ENCODE data around the gene MROH7.

The MROH7 gene

DNA sequence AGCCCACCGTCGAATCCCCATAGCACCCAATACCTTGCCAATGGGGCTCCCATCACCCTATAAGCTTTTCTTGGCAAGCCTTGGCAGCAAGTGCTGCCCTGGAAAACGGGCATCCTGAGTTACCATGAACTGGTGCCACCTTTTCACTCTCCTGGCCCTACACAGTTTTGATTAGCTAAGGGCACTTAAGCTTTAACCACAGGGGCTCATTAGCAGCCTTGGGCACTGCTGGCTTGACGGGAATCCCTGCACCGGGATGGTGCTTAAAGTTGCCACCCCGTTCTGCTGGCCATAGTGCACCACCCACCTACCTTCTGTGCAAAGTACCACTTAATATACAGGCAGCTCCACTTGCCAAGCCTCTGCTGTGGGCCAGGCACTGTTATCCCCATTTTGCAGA lies 109.0 kb downstream of the MROH7 start:
- TF ChIP-seq SIN3A (IDR thresholded peaks at IDR 0.05; ENCODE audit: borderline replicate concordance, insufficient read depth, low read length), result no peak
- no peak for TF ChIP-seq POLR2AphosphoS5 (IDR thresholded peaks at IDR 0.05; ENCODE audit: low read depth, low read length)
- TF ChIP-seq FOXP2 (optimal IDR thresholded peaks at IDR 0.05; ENCODE audit: borderline replicate concordance, extremely low read depth, extremely low read length, insufficient read depth), result no peak
- TF ChIP-seq, protein P1, sequence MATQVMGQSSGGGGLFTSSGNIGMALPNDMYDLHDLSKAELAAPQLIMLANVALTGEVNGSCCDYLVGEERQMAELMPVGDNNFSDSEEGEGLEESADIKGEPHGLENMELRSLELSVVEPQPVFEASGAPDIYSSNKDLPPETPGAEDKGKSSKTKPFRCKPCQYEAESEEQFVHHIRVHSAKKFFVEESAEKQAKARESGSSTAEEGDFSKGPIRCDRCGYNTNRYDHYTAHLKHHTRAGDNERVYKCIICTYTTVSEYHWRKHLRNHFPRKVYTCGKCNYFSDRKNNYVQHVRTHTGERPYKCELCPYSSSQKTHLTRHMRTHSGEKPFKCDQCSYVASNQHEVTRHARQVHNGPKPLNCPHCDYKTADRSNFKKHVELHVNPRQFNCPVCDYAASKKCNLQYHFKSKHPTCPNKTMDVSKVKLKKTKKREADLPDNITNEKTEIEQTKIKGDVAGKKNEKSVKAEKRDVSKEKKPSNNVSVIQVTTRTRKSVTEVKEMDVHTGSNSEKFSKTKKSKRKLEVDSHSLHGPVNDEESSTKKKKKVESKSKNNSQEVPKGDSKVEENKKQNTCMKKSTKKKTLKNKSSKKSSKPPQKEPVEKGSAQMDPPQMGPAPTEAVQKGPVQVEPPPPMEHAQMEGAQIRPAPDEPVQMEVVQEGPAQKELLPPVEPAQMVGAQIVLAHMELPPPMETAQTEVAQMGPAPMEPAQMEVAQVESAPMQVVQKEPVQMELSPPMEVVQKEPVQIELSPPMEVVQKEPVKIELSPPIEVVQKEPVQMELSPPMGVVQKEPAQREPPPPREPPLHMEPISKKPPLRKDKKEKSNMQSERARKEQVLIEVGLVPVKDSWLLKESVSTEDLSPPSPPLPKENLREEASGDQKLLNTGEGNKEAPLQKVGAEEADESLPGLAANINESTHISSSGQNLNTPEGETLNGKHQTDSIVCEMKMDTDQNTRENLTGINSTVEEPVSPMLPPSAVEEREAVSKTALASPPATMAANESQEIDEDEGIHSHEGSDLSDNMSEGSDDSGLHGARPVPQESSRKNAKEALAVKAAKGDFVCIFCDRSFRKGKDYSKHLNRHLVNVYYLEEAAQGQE (IDR thresholded peaks at IDR 0.05; ENCODE audit: insufficient read depth in 1 of 2, low read depth in 2 of 2, low read length in 2 of 2), result no peak
- no peak for TF ChIP-seq TAF1 (IDR thresholded peaks at IDR 0.05; ENCODE audit: borderline replicate concordance, insufficient read depth, low read length)

- TF ChIP-seq FOXP2 (optimal IDR thresholded peaks at IDR 0.05; ENCODE audit: borderline replicate concordance, extremely low read depth, extremely low read length, insufficient read depth), result no peak
- TF ChIP-seq TAF1 (IDR thresholded peaks at IDR 0.05; ENCODE audit: borderline replicate concordance, insufficient read depth, low read length), result no peak
- TF ChIP-seq, protein P1 (IDR thresholded peaks at IDR 0.05; ENCODE audit: insufficient read depth in 1 of 2, low read depth in 2 of 2, low read length in 2 of 2), result no peak
- no peak for TF ChIP-seq SIN3A (IDR thresholded peaks at IDR 0.05; ENCODE audit: borderline replicate concordance, insufficient read depth, low read length)
- no peak for TF ChIP-seq POLR2AphosphoS5 (IDR thresholded peaks at IDR 0.05; ENCODE audit: low read depth, low read length)
Measured at GRCh38 chr1:54751426-54751825, 109.8 kb downstream of the MROH7 start.

- no peak for TF ChIP-seq POLR2AphosphoS5 (IDR thresholded peaks at IDR 0.05; ENCODE audit: low read depth, low read length)
- no peak for TF ChIP-seq TAF1 (IDR thresholded peaks at IDR 0.05; ENCODE audit: borderline replicate concordance, insufficient read depth, low read length)
- no peak for TF ChIP-seq SIN3A (IDR thresholded peaks at IDR 0.05; ENCODE audit: borderline replicate concordance, insufficient read depth, low read length)
- TF ChIP-seq, protein P1 (IDR thresholded peaks at IDR 0.05; ENCODE audit: insufficient read depth in 1 of 2, low read depth in 2 of 2, low read length in 2 of 2), result no peak
- no peak for TF ChIP-seq FOXP2 (optimal IDR thresholded peaks at IDR 0.05; ENCODE audit: borderline replicate concordance, extremely low read depth, extremely low read length, insufficient read depth)
Measured at GRCh38 chr1:54754045-54754444, 112.5 kb downstream of the MROH7 start.

DNA sequence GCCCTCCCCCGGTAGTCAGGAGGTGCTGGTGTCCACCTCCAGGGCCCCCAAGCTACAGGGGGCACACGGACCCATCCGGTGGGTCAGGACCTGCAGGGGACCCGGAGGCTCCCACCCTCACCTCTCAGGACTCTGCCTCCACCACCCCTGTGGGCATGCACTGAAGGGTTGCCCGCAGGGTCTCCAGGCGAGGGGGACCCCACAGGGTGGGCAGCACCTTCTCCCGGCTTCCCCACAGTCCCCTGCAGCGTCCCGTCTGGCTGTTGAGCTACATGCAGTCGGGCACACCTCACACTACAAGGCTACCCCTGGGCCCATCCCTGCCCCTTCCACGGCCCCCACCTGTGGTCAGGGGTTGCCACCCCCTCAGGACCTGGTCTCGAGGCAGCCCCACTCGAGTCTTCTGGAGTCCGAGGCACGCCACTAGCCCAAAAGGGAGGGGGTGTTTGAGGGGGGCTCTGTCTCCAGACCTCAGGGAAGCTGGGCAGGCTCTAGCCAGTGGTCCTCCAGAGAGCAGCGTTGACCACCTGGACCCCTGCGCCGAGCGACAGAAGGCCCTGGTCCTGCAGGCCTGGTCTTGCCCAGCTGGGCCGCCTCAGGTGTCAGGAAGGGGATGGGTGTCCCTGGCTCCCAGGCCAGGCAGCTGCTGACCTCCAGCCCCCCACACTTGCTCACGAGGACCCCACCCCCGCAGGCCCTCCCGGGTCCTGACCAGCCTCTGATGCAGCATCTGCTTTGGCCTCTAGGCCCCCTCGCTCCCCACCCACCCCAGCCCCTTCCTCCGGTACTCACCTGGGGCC lies 113.1 kb downstream of the MROH7 start:
- TF ChIP-seq POLR2AphosphoS5 (IDR thresholded peaks at IDR 0.05; ENCODE audit: low read depth, low read length), result no peak
- TF ChIP-seq TAF1 (IDR thresholded peaks at IDR 0.05; ENCODE audit: borderline replicate concordance, insufficient read depth, low read length), result no peak
- TF ChIP-seq, protein P1 (IDR thresholded peaks at IDR 0.05; ENCODE audit: insufficient read depth in 1 of 2, low read depth in 2 of 2, low read length in 2 of 2), result no peak
- no peak for TF ChIP-seq SIN3A (IDR thresholded peaks at IDR 0.05; ENCODE audit: borderline replicate concordance, insufficient read depth, low read length)
- TF ChIP-seq FOXP2 (optimal IDR thresholded peaks at IDR 0.05; ENCODE audit: borderline replicate concordance, extremely low read depth, extremely low read length, insufficient read depth), result no peak

Measured in PFSK-1 (cell line).